Measurements from ENCODE around the gene BSND. TPM values are rescaled to one million over a fixed set of nuclear protein-coding genes. Genes with fewer than 3 reads are reported as not detected.

Gene BSND
- total and polyA plus RNA-seq, 2 experiments from 2014 or later = 0.21 to 0.23 TPM

DNA sequence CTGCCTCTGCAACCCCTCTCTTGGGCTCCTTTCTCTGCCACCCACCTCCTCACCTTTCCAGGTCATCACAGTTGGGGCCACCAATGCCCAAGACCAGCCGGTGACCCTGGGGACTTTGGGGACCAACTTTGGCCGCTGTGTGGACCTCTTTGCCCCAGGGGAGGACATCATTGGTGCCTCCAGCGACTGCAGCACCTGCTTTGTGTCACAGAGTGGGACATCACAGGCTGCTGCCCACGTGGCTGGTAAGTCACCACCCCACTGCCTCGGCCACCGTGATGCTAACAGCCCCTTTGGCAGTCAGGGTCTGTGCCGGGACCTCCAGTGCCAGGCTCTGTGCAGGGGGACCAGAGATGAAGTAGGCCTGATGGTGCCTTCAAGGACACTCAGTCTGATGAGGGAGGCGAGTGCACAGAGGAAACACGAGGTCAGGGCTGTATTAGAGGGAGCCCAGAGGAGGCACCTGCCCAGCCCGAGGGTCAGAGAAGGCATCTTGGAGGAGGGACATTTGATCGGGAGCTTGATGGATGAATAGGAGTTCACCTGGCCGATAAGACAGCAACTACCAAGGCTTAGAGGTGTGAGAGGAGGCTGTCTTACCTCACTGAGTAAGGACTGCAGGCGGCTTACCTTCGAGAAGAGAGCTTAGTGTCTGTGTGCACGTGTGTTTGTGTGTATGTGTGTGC is 58.7 kb downstream of the BSND start:
- H3K4me2 ChIP-seq = no peak overlapping the region
- no peaks in the 10 kb centered on the region for H3K36me3 ChIP-seq (replicated peaks; ENCODE audit: insufficient read depth, low read depth)
- TF ChIP-seq EZH2phosphoT487 (IDR thresholded peaks at IDR 0.05; ENCODE audit: low read depth, severe bottlenecking, unreplicated experiment) (no peak), EZH2 (IDR thresholded peaks at IDR 0.05; ENCODE audit: borderline replicate concordance) (no peak)
- TF ChIP-seq, protein P1, sequence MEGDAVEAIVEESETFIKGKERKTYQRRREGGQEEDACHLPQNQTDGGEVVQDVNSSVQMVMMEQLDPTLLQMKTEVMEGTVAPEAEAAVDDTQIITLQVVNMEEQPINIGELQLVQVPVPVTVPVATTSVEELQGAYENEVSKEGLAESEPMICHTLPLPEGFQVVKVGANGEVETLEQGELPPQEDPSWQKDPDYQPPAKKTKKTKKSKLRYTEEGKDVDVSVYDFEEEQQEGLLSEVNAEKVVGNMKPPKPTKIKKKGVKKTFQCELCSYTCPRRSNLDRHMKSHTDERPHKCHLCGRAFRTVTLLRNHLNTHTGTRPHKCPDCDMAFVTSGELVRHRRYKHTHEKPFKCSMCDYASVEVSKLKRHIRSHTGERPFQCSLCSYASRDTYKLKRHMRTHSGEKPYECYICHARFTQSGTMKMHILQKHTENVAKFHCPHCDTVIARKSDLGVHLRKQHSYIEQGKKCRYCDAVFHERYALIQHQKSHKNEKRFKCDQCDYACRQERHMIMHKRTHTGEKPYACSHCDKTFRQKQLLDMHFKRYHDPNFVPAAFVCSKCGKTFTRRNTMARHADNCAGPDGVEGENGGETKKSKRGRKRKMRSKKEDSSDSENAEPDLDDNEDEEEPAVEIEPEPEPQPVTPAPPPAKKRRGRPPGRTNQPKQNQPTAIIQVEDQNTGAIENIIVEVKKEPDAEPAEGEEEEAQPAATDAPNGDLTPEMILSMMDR (IDR thresholded peaks at IDR 0.05; ENCODE audit: poor library complexity) = no peak
- no peak for DNase-seq (ENCODE audit: low spot score)
- H3K9me2 ChIP-seq (replicated peaks; ENCODE audit: insufficient read depth) = no peaks in the 10 kb centered on the region
- H4K20me1 ChIP-seq (ENCODE audit: insufficient read depth, poor library complexity, severe bottlenecking) = no peaks in the 10 kb centered on the region
- H3K27me3 ChIP-seq = no peaks in the 10 kb centered on the region
- H3K4me3 ChIP-seq = no peak overlapping the region
- no peak overlapping the region for H2AFZ ChIP-seq
- H3K9me3 ChIP-seq (ENCODE audit: low read depth) = no peaks in the 10 kb centered on the region
- H3K79me2 ChIP-seq = no peaks in the 10 kb centered on the region
- H3K27ac ChIP-seq = no peak overlapping the region
- no peaks in the 10 kb centered on the region for H3K4me1 ChIP-seq (ENCODE audit: insufficient read depth)
- WGBS (ENCODE audit: low lambda C conversion rate, missing lambda C conversion rate) = 89% methylated on average over 15 of the region's 15 CpGs

DNA sequence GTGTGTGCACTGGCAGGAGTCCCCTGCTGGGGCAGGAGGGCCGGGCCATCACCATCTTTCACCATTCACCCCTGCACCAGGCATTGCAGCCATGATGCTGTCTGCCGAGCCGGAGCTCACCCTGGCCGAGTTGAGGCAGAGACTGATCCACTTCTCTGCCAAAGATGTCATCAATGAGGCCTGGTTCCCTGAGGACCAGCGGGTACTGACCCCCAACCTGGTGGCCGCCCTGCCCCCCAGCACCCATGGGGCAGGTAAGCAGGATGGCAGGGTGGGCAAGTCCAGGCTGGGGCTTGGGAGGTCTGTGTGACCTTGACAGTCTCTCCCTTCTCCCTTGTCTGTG is 59.2 kb downstream of the BSND start:
- no peaks in the 10 kb centered on the region for H3K79me2 ChIP-seq
- no peaks in the 10 kb centered on the region for H4K20me1 ChIP-seq (ENCODE audit: insufficient read depth, poor library complexity, severe bottlenecking)
- no peak overlapping the region for H3K4me3 ChIP-seq
- no peaks in the 10 kb centered on the region for H3K9me2 ChIP-seq (replicated peaks; ENCODE audit: insufficient read depth)
- no peak overlapping the region for H3K4me2 ChIP-seq
- no peak overlapping the region for H2AFZ ChIP-seq
- H3K4me1 ChIP-seq (ENCODE audit: insufficient read depth) = no peaks in the 10 kb centered on the region
- no peak for DNase-seq (ENCODE audit: low spot score)
- H3K9me3 ChIP-seq (ENCODE audit: low read depth) = no peaks in the 10 kb centered on the region
- TF ChIP-seq, protein P1 (IDR thresholded peaks at IDR 0.05; ENCODE audit: poor library complexity) = no peak
- TF ChIP-seq EZH2phosphoT487 (IDR thresholded peaks at IDR 0.05; ENCODE audit: low read depth, severe bottlenecking, unreplicated experiment) = no peak
- no peak for TF ChIP-seq EZH2 (IDR thresholded peaks at IDR 0.05; ENCODE audit: borderline replicate concordance)
- WGBS (ENCODE audit: low lambda C conversion rate, missing lambda C conversion rate) = 96% methylated on average over 6 of the region's 6 CpGs
- no peaks in the 10 kb centered on the region for H3K36me3 ChIP-seq (replicated peaks; ENCODE audit: insufficient read depth, low read depth)
- H3K27me3 ChIP-seq = no peaks in the 10 kb centered on the region
- H3K27ac ChIP-seq = no peak overlapping the region

DNA sequence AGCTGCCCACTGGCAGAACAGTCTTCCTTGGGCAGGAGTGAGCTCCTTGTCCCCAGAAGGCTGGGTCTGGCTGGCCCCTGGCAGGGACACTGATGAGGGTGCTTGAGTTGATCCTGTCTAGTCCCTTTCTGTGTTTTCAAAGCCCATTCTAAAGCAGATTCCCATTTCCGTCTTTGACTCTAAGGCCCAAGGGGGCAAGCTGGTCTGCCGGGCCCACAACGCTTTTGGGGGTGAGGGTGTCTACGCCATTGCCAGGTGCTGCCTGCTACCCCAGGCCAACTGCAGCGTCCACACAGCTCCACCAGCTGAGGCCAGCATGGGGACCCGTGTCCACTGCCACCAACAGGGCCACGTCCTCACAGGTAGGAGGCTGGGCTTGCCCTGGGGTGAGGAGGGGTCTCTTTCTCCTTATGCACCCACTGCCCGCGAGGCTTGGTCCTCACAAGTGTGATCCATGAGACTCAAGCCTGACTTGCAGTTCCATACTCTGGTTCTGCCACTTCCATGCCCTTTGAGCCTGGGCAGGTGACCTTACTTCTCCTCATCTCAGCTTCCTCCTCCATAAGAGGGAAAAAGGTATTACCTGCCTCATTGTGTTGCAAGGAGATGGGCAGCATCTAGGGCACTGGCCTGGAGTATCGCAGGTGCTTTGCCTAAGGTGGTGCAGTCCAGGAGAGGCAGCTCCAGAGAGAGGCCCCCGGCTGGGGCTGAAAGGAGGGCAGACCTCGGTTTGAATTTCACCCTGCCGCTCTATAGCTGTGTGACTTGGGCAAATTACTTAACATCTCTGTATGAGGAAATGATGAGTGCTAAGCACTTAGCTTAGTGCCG is 60.8 kb downstream of the BSND start:
- Histone ChIP-seq H3K4me3 (no peak overlapping the region), H4K20me1 (ENCODE audit: insufficient read depth, poor library complexity, severe bottlenecking) (no peaks in the 10 kb centered on the region), H3K4me1 (ENCODE audit: insufficient read depth) (no peaks in the 10 kb centered on the region), H3K36me3 (replicated peaks; ENCODE audit: insufficient read depth, low read depth) (no peaks in the 10 kb centered on the region), H3K4me2 (no peak overlapping the region), H2AFZ (no peak overlapping the region), H3K27ac (no peak overlapping the region), H3K9me2 (replicated peaks; ENCODE audit: insufficient read depth) (no peaks in the 10 kb centered on the region), H3K27me3 (no peaks in the 10 kb centered on the region), H3K9me3 (ENCODE audit: low read depth) (no peaks in the 10 kb centered on the region), H3K79me2 (no peaks in the 10 kb centered on the region)
- no peak for DNase-seq (ENCODE audit: low spot score)
- WGBS (ENCODE audit: low lambda C conversion rate, missing lambda C conversion rate) = 90% methylated on average over 14 of the region's 14 CpGs
- TF ChIP-seq EZH2phosphoT487 (IDR thresholded peaks at IDR 0.05; ENCODE audit: low read depth, severe bottlenecking, unreplicated experiment) (no peak), EZH2 (IDR thresholded peaks at IDR 0.05; ENCODE audit: borderline replicate concordance) (no peak)
- TF ChIP-seq, protein P1 (IDR thresholded peaks at IDR 0.05; ENCODE audit: poor library complexity) = no peak
